GM12874 (cell line): Measurements from ENCODE around the gene HSPA1L.

Experiments used
- CTCF ChIP-seq: IDR thresholded peaks from 2 replicates; pipeline ENCODE4 v1.5.1; 2011; ENCODE audit warnings: low read depth, mild to moderate bottlenecking, control low read depth, low read length, moderate library complexity; ENCODE audit not compliant: insufficient read depth

Gene HSPA1L

GRCh38 chr6:31815025-31815838 lies at the start of gene HSPA1L, which contains the start of gene HSPA1A:
HSPA1L (minus strand) TSS chr6:31815283; CDS start chr6:31811972, 3,311 bp downstream.
HSPA1A (plus strand) TSS chr6:31815543; CDS start chr6:31815757, 214 bp downstream.
- no peak for TF ChIP-seq CTCF

- TF ChIP-seq CTCF: no peak
Observed at GRCh38 chr6:31864818-31865204, 49.7 kb upstream of the HSPA1L start.

- no peak for TF ChIP-seq CTCF
Observed at GRCh38 chr6:31862344-31863235, 47.5 kb upstream of the HSPA1L start, which contains the start of gene NEU1. NEU1 (minus strand) TSS chr6:31862821; CDS start chr6:31862776, 45 bp downstream.

- no peak for TF ChIP-seq CTCF
Observed at GRCh38 chr6:31861919-31862343, 46.8 kb upstream of the HSPA1L start.

DNA sequence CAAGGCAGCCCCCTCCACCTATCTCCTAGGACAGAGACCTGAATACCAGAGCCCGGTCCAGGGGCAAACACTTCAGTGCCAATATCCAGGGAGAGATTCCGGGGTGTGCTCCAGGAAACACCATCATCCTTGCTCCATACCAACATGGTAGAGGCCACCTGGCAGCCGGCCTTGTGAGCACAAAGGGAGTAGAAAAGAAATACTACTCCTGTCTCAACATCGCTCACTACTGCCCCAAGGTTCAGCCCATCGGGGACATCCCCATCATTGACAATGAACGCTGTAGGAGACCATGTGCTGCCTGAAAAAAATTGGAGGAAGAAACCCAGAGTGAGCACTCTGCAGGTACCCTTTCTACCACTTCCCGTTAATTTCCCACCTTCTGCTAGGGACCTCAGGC lies 46.1 kb upstream of the HSPA1L start:
- no peak for TF ChIP-seq CTCF

GRCh38 chr6:31860349-31860748 lies 45.3 kb upstream of the HSPA1L start:
- TF ChIP-seq CTCF: no peak

- TF ChIP-seq CTCF: no peak
Observed at GRCh38 chr6:31859923-31860322, 44.8 kb upstream of the HSPA1L start.
